ENCODE data around the gene CNTNAP5. TPM values are rescaled to one million over a fixed set of nuclear protein-coding genes. Genes with fewer than 3 reads are reported as not detected.

The CNTNAP5 gene
- total RNA-seq, 1 donor from 2014 or later, result not detected

GRCh38 chr2:124535816-124536215 is 510.7 kb downstream of the CNTNAP5 start:
- H3K27me3 ChIP-seq (ENCODE audit: control insufficient read depth, insufficient read depth, low read length), result no peaks in the 10 kb centered on the region
- no peaks in the 10 kb centered on the region for H3K36me3 ChIP-seq (ENCODE audit: control insufficient read depth, insufficient read depth, low read length)
- no peak for TF ChIP-seq CTCF (IDR thresholded peaks at IDR 0.05; ENCODE audit: insufficient read depth, low read length, severe bottlenecking)
- no peak overlapping the region for H3K4me3 ChIP-seq (ENCODE audit: low read depth, low read length)
- no peak for DNase-seq (ENCODE audit: low read depth)
- no peak for FAIRE-seq

GRCh38 chr2:124536591-124536990 is 511.5 kb downstream of the CNTNAP5 start:
- no peak for TF ChIP-seq CTCF (IDR thresholded peaks at IDR 0.05; ENCODE audit: insufficient read depth, low read length, severe bottlenecking)
- no peaks in the 10 kb centered on the region for H3K27me3 ChIP-seq (ENCODE audit: control insufficient read depth, insufficient read depth, low read length)
- no peak for DNase-seq (ENCODE audit: low read depth)
- H3K4me3 ChIP-seq (ENCODE audit: low read depth, low read length), result no peak overlapping the region
- FAIRE-seq, result no peak
- no peaks in the 10 kb centered on the region for H3K36me3 ChIP-seq (ENCODE audit: control insufficient read depth, insufficient read depth, low read length)

GRCh38 chr2:124538549-124538948 is 513.5 kb downstream of the CNTNAP5 start:
- FAIRE-seq (no peak), DNase-seq (ENCODE audit: low read depth) (no peak)
- H3K27me3 ChIP-seq (ENCODE audit: control insufficient read depth, insufficient read depth, low read length), result no peaks in the 10 kb centered on the region
- H3K36me3 ChIP-seq (ENCODE audit: control insufficient read depth, insufficient read depth, low read length), result no peaks in the 10 kb centered on the region
- H3K4me3 ChIP-seq (ENCODE audit: low read depth, low read length), result no peak overlapping the region
- no peak for TF ChIP-seq CTCF (IDR thresholded peaks at IDR 0.05; ENCODE audit: insufficient read depth, low read length, severe bottlenecking)

- Histone ChIP-seq H3K27me3 (ENCODE audit: control insufficient read depth, insufficient read depth, low read length) (no peaks in the 10 kb centered on the region), H3K4me3 (ENCODE audit: low read depth, low read length) (no peak overlapping the region), H3K36me3 (ENCODE audit: control insufficient read depth, insufficient read depth, low read length) (no peaks in the 10 kb centered on the region)
- FAIRE-seq (no peak), DNase-seq (ENCODE audit: low read depth) (no peak)
- no peak for TF ChIP-seq CTCF (IDR thresholded peaks at IDR 0.05; ENCODE audit: insufficient read depth, low read length, severe bottlenecking)
Observed at GRCh38 chr2:124540805-124541204, 515.7 kb downstream of the CNTNAP5 start.

- H3K4me3 ChIP-seq (ENCODE audit: low read depth, low read length), result no peak overlapping the region
- DNase-seq (ENCODE audit: low read depth) (no peak), FAIRE-seq (no peak)
- H3K36me3 ChIP-seq (ENCODE audit: control insufficient read depth, insufficient read depth, low read length), result no peaks in the 10 kb centered on the region
- no peak for TF ChIP-seq CTCF (IDR thresholded peaks at IDR 0.05; ENCODE audit: insufficient read depth, low read length, severe bottlenecking)
- no peaks in the 10 kb centered on the region for H3K27me3 ChIP-seq (ENCODE audit: control insufficient read depth, insufficient read depth, low read length)
Observed at GRCh38 chr2:124542932-124543640, 518.0 kb downstream of the CNTNAP5 start.

- TF ChIP-seq CTCF (IDR thresholded peaks at IDR 0.05; ENCODE audit: insufficient read depth, low read length, severe bottlenecking), result no peak
- Histone ChIP-seq H3K36me3 (ENCODE audit: control insufficient read depth, insufficient read depth, low read length) (no peaks in the 10 kb centered on the region), H3K27me3 (ENCODE audit: control insufficient read depth, insufficient read depth, low read length) (no peaks in the 10 kb centered on the region), H3K4me3 (ENCODE audit: low read depth, low read length) (no peak overlapping the region)
- DNase-seq (ENCODE audit: low read depth), result no peak
- FAIRE-seq, result no peak
Observed at GRCh38 chr2:124547700-124548099, 522.6 kb downstream of the CNTNAP5 start.

All from bronchial epithelial cell (primary cell).